Posterior vena cava (tissue), 2 donors: Measurements from ENCODE around the gene TBX15. TPM values are rescaled to one million over a fixed set of nuclear protein-coding genes. Genes with fewer than 3 reads are reported as not detected.

Source experiments
- DNase-seq: peaks from one replicate; pipeline ENCODE4 v3.0.0-alpha.2; 2020; ENCODE audit warnings: low spot score
- intact Hi-C, 2 donors: fragments of 100-400 bp; cut with DNase I; formaldehyde crosslinking; loops; one replicate each; pipeline versions ENCODE4 v1.14.1 to v1.14.2; 2022 to 2023
- long read RNA-seq, 2 donors: library from polyadenylated mRNA; unstranded; transcript quantifications; one replicate each; pipeline ENCODE4 v2.0.0, GENCODE V29; 2020 to 2021
- total RNA-seq, 2 donors: library from RNA; stranded (reverse); fragmentation: NEBNext Ultra II Directional; extraction: Animal tissue kit (Norgen Biotek cat#: 25700); gene quantifications; one replicate each; pipeline ENCODE4 v1.2.1, GENCODE V29; 2021
- donor health status: DM: yes; HTN: yes; CAD: no.
- donor health status: DM: yes; HTN: yes; CAD: no.

TBX15 gene
- total RNA-seq, result 1 to 10 TPM; 2.5 to 4.8 TPM
- long read RNA-seq, donor 1, partial matches to known transcripts, result 1 of 2 reads
- long read RNA-seq, donor 1, other reads (novel, unspliced or antisense), result 1 of 2 reads
- long read RNA-seq, donor 2, full-length matches to known transcripts, result 1 of 5 reads
- long read RNA-seq, donor 2, partial matches to known transcripts, result 2 of 5 reads
- long read RNA-seq, donor 2, other reads (novel, unspliced or antisense), result 2 of 5 reads

DNA sequence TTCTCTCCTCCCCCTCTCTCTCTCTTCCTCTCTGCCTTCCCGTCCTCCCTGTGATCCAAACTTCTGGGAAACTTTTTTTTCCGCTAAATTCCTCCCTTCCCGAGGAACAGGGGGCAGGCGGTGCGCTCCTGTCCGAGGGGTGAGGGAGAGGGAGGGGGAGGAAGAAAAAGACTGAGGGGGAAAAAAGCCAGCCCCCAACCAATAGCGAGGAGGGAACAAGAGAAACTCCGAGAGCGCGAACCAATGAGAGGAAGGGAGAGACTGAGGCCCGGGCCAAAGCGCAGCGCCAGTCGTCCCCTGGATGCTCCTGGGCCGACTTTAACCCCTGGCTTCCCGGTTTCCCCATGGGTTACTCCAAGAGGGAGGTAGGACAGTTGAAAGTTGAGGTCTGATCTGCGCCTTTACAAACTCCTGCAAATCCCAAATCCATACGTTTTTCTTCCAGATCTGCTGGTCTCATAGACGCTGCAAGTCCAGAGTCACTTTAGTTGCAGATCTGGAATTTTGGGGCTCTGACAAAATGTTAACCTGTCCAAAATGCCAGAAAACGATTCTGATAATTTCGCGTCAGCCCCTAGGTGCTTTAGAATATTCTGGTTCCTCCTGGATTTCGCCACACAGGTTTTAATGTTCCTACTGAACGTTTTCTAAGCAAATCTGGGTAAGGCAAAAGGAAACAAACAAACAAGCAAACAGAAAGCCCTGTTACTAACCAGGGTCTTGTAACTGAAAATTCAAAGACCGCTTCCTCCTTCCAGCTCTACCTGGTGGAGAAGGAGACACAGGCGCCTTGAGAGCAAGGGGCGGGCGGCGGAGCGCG is at the start of gene TBX15:
TBX15 (minus strand) TSS at position 158 of the 820 bp plus-strand sequence. CDS start 548 bp downstream, outside the sequence.
- intact Hi-C loops, result loop anchor here in 1 of 2 donors (10.0 kb wide), 1 partner anchor 234 kb away; no protein-coding TSS in a partner anchor
- no peak for DNase-seq

- intact Hi-C loops, result no loop called here
- no peak for DNase-seq
Measured at GRCh38 chr1:119034359-119034758, 46.2 kb upstream of the TBX15 start.

- no peak for DNase-seq
- intact Hi-C loops, result no loop called here
Measured at GRCh38 chr1:119032986-119033385, 44.8 kb upstream of the TBX15 start.

DNA sequence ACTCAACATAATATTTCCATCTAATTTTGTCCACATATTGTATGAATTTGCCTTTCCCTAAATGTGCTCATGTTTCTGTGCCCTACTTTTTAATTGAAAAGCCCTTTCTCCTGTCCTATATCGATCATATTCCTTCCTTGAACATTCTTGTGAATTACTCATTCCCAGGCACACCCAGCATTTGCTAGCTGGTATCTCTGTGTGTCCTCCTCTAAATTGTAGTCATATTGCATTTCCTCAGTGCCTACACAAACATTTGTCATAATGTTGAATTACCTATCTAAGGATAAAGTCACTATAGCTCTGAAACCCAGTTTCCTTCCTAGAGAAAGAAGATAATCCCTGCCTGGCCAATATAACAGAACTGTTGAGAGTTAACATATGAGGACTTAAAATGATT is 39.6 kb upstream of the TBX15 start:
- intact Hi-C loops, result no loop called here
- no peak for DNase-seq

DNA sequence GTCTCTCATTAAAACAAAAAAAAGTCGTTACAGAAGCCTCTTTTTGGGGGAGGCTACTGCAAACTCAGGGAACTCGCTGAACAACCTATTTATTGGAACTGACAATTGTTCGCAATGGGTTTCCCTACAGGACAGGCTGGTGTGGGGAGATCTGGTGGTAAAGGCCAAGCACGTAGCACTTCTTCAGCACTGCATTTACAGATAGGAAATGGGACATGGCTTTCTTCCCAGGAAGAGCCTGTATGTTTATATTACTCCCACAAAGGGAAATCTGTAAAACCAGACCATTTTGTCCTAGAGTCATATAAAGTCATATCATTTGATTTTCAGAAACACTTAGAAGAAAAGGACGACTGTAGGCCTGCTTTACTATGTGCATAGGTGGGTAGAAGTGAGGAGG is 38.8 kb upstream of the TBX15 start:
- no peak for DNase-seq
- intact Hi-C loops, result no loop called here

- DNase-seq, result no peak
- intact Hi-C loops, result no loop called here
Measured at GRCh38 chr1:119015547-119015946, 27.4 kb upstream of the TBX15 start.

DNA sequence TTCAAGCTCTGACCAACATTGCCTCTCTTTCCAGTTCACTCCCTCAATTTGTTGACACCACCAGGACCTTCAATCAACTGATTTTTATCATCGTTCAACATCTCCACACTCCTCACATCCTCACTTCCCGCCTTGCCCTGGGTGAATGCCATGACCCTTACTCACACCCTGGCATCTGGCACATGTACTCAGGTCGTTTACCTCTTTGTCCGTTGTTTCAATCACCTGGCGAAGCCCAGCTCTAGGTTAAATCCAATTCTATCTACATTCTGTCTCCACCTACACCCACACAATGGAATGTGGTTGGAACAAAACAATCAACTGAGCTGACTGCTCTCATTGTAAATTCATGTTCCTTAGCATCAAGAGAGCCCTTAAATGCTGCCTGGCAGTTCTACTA is 24.2 kb upstream of the TBX15 start:
- no peak for DNase-seq
- intact Hi-C loops, result loop anchor here in 1 of 2 donors (5.0 kb wide), 1 partner anchor 860 kb away; no protein-coding TSS in a partner anchor

DNA sequence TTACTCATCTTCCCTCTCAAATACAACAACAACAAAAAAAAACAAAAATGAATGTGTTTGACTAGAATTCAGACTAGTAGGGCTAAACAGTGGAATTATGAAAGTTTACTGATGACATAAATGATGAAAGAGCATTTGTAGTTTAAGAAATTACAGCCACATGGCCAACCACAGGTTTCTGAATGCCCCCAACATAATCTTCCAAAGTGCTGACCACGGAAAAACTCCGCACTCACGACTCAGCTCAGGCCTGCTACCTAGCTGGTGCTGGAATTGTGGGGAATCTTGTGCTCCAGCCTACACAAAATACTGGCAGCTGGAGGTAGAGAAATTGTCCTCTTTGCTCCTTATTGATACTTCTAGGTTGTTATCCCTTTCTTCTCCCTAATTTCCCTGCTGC is 23.6 kb upstream of the TBX15 start:
- DNase-seq, result no peak
- intact Hi-C loops, result loop anchor here in 1 of 2 donors (5.0 kb wide), 1 partner anchor 859 kb away; no protein-coding TSS in a partner anchor

GRCh38 chr1:119011116-119011515 is 23.0 kb upstream of the TBX15 start:
- intact Hi-C loops, result loop anchor here in 1 of 2 donors (5.0 kb wide), 1 partner anchor 859 kb away; no protein-coding TSS in a partner anchor
- DNase-seq, result no peak

DNA sequence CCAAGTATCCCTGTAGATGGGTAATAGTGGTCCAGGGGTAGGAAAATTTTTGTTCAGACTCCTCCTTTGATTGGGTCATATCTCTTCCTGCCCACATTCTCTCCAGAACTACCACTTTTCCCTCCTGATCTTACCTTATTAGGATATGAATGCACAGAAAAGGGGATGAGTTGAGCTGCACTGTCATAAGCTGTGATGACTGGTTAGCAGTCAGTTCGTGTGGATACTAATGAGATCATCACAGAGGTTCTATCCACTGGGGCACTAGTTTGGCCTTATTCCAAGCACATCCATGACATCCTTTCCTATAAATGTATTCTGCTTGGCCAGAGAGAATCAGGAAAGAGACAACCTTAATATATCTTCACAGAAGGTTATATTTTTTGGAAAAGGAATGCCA is 22.1 kb upstream of the TBX15 start:
- intact Hi-C loops, result loop anchor here in 1 of 2 donors (5.0 kb wide), 1 partner anchor 858 kb away; no protein-coding TSS in a partner anchor
- peak; percentile 25 for DNase-seq

DNA sequence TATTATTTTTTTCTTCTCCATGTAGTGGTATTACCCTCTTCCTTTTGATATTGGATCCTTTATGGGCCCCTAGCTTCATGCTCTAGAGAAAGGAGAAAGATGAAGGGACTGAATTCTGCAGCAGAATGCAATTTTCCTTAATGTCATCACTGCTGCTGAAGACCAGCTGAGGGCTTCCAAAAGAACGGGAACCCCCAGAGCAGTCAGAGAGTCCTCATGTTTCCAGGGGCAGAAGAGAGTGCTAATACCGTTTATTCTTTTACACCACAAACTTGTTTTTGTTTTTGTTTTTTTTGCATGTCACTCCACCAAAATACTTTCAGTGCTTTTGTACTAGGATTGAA is 21.1 kb upstream of the TBX15 start:
- no peak for DNase-seq
- intact Hi-C loops, result no loop called here

GRCh38 chr1:119008483-119009311 is 20.6 kb upstream of the TBX15 start:
- intact Hi-C loops, result no loop called here
- peak; percentile 26 for DNase-seq

DNA sequence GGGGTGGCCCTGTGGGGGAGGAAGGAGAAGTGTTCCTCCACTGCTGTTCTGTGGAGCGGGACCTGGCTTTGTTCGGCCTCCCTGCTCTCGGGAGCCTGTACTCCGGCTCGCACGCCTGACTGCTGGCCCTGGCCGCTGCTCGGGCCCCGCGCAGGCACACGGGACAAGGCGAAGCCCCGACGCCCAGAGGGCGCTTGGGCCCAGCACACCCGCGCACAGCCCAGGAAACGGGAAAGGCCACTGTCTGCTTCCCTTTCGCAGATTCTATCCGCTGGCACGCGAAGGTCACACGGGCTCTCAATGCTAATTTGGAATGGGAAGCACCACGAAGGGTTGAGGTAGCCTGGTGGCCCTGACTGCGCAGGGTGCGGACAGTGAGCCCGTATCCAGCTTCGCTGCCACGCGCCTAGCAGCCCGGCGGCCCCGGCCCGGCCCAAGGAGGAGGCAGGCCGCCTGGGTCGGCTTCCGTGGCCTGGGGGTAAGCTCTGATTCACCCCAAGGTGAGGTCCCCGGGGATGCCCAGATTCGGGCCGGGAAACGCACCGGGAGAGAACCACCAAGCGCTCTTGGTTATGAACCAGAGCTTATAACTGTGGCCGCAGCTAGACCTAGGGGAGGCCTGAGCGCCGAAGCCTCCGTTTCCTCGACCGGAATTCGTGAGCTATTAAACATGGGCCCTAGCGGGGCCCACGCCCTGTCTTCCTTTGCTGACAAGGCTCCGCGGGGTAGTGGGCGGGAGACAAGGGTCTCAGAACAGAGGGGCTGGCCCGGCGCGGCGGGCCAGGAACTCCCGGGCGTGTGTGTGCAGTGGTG is 19.7 kb upstream of the TBX15 start:
- DNase-seq, result peak; percentile 78
- intact Hi-C loops, result no loop called here

GRCh38 chr1:119007339-119007669 is 19.2 kb upstream of the TBX15 start:
- peak; percentile 73 for DNase-seq
- intact Hi-C loops, result no loop called here

DNA sequence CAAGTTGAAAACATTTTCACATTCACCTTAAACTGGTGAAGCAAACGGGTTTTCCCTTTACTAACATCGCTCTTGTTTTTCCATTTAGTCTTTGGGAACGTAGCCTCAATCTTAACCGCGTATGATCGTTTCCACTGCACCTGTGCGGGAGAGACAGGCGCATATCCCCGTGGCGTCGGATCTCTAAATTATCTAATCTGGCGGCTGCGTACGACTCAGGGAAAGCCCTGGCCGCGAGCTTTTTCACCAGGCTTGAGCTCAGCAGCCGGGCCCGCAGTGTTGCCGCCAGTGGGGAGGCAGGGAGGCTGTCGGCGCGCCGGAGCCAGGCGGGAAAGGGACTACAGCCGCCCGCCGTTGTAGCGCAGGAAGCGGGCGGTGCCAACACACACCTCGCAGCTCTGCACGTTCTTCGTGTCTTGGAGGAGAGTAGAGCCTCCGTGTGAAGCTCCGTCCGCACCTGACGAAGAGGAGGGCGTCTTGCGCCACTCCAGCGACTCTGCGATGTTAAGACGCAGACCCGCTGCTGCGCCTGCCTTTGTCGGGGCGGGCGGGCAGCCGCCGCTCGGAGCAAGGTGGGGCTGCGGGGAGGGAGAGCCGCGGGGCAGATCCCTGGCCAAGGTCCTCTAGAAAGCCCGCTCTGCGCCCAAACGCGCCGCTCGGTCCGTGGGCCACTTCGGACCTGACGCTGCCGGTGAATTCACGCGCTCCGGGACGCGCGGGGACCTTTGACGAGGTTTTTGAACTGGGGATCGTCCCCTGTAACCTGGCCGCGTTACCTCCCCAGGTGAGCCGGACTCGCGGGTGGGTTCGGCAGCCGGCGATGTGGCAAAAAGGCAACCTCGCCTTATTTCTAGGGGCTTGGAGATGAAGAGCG is 18.5 kb upstream of the TBX15 start:
- intact Hi-C loops, result no loop called here

DNA sequence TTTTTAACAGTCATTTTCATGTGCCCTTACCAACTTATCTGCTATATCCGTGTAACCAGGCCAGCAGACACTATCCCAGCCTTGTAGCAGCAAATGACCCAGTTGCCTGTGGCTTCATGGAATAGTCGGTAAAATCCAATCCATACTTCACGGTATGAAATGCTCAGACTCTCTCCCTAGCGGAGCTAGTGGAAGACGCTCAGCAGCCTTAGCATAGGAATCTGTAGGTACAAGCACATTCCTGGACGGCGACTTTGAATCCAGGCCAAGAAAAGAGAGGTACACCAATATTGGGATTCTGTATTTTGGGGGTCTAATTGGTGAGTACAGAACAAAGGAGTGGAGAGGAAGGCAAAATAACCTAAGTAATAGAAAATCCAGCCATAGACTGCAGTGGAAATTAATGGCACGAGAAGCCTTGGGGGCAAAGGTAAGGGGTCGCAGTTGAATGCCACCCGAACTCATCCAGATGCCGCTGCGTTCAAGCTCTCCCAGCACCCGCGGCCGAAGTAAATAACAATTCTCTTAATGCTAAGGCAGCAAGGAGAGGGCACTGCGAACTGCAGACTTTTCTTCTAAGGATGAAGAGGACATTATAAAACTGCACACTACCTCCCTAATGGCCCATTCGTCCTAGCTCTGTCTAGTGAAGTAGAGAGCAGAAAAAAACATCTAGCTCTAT is 17.7 kb upstream of the TBX15 start:
- no peak for DNase-seq
- intact Hi-C loops, result no loop called here

More for the DNA sequence above, 18.5 kb upstream of the TBX15 start:
- DNase-seq, result peak; percentile 69

- intact Hi-C loops, result no loop called here
- DNase-seq, result no peak
Measured at GRCh38 chr1:119004781-119005180, 16.6 kb upstream of the TBX15 start.

- intact Hi-C loops, result no loop called here
- peak; percentile 24 for DNase-seq
Measured at GRCh38 chr1:119004129-119004527, 16.0 kb upstream of the TBX15 start.
